ENCODE results near the gene DGLUCY.
"Not testable (repeated sequence)": the region's sequence is repeated elsewhere in the genome, so short reads cannot be mapped to it uniquely, and the experiment has no call there.

The DGLUCY gene

DNA sequence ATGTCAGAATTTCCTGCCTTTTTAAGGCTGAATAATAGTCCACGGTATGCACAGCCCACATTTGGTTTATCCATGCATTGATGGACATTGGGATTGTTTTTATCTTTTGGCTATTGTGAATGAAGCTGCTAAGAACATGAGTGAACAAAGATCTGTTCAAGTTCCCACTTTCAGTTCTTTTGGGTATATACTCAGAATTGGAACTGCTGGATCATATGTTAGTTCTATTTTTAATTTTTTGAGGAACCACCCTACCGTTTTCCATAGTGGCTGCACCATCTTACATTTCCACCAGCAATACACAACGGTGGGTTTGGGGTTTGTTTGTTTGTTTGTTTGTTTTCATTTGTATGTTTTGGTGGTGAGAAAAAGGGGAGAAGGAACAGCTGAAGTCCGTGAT is 124.2 kb downstream of the DGLUCY start:
- DNase-seq (ENCODE audit: low read depth): no peak

DNA sequence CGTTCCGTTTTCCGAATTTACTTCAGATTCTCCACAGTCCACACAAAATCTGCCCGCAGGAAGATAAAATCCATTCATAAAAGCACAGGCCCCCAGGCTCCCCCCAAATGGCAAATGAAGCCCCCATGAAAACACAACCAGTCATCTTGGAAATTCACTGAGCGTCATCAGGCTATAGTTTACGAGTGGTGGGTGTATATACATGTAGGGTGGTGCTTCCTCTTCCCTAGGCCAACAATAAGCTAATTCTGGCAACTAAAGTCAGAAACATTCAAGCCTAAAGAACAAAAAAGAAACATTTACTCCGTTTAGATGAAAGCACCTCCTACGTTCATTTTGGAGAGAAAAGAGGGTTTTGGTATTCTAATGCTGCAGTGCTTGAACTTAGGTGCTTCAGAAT is 124.8 kb downstream of the DGLUCY start:
- no peak for DNase-seq (ENCODE audit: low read depth)

DNA sequence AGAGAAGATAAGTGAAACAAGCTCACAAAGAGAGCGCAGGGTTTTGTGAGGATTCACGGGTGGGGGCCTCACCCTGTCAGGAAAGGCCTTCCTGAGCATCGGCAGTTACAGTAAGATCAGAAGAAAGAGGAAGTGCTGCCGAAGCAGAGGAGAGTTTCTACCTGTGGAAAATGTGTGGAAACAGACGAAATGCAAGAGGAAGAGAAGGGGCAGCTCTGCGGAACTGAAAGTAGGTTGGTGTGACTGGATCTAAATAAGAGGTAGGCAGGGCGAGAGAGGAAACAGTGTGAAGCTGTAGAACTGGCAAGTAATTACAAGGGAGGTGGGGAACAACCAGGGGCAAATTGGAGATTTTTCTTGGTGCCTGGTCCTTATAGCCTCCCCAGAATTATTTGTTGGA is 128.0 kb downstream of the DGLUCY start:
- DNase-seq (ENCODE audit: low read depth): no peak

DNA sequence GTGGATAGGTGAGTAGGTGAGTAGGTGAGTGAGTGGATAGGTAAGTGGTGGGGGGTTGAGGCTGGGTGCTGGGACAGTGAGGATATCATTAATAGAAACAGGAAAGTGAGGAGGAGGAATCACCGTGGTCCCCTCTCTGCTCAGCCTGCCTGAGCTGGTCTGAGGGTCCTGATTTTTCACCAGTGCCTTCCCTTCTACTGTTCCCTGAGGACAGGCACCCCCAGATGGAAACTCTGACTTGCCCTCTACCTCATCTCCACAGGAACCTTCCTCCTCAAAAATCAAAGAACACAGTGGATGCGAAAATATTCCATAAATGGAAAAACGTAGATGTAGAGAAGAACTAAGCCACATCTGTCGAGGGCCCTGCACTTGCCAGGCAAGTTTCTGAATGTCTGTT is 128.8 kb downstream of the DGLUCY start:
- no peak for DNase-seq (ENCODE audit: low read depth)

DNA sequence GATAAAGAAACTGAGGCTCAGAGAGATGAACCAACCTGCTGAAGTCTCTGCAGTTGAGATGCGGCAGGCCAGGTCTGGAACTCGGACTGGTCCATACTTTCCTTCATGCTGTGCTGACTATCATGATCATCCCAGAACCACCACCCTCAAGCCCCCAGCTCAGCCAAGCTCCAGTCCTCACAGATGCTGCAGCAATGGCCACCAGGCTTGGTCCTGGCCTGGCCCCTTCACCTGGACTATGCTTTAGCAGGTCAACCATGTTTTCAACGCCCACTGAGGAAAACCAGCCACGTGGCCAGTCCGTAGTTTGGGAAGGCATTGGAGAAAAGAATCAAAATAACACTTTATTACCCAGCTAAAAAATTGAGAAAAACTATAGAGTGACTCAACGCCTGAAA is 129.2 kb downstream of the DGLUCY start:
- no peak for DNase-seq (ENCODE audit: low read depth)

DNA sequence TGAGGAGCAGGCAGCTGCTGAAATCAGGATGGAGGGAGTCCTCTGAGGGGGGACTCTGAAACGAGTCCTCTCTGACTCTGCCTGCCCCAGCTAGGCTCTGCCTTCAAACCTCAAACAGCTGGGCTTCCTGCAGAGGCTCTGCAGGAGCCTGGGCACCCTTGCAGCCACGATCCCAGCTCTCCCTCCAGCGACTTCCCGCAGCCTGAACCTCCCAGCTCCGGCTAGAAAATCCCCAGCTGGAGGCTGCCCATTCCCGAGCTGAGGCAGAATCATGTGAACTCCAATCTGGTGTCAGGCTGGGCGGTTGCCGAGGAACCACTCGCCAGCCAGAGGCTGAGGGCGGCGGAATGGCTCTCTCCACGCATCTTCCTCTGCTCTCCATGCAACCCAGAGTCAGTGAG is 130.6 kb downstream of the DGLUCY start, which contains the start of gene GPR68:
GPR68 (minus strand) TSS at position 204 of the 401 bp plus-strand sequence. CDS start 9,654 bp downstream, outside the sequence.
- DNase-seq (ENCODE audit: low read depth): no peak

DNA sequence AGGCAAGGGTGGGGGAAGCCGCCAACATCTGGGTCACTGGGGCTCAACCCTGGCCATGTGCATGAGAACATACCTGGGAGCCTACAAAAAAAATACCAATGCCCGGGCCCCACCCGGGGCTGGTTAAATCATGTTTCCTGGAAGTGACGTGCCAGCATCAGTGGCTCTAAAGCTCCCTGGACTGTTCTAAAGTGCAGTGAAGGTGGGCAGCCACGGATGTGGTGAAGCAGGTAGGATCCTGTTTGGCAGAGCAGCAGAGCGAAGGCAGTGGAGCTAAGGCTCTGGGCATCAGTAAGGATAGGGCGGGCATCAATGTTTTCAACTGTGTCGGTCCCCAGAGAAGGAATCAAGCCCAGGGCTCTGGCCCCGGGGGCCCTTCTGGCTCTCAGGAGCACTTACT is 131.2 kb downstream of the DGLUCY start:
- DNase-seq (ENCODE audit: low read depth): no peak

DNA sequence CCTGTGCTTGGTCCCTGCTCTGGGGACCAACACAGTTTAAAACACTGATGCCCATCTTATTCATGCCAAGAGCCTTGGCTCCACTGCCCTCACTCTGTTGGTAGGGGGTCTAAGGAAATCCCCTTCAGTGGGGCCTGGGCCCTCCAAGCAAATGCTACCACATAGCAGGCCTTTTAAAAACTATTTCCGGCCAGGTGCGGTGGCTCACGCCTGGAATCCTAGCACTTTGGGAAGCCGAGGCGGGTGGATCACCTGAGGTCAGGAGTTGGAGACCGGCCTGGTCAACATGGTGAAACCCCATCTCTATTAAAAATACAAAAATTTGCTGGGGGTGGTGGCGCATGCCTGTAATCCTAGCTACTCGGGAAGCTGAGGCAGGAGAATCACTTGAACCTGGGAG is 131.7 kb downstream of the DGLUCY start:
- not testable (repeated sequence) for DNase-seq (ENCODE audit: low read depth)

DNA sequence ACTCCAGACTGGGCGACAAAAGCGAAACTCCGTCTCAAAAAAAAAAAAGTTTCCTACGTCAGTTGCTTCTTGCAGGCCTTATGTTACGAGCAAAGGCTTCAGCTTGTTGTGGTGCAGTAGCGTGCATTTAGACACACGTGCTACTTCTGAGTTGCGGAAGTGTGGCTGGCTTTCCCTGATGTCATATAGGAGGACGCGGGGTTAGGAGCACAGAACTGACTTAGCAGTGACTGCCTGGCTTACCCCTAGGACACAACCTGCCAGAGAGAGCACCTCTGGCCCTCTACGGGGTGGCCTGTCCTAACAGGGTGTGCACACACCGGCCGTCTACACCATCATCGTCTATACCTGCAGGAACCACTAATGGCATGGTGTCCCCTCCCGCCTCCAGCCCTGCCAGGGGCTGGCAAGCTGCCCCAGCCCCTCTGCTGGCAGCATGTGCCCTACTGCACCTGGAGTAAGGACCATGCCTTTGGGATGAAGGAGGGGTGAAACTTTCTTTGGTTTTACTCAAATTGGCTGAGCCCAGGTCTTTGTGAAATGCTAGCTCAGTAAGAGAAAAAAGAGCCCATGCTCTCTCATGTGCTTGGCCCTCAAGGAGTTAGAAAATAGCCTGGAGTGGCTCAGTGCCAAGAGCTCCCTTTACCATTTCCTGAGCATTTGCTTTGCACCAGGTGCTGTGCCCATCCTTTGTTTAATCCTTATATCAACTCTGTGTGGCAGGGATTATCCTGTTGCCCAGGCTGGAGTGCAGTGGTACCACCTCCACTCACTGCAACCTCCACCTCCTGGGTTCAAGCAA is 132.4 kb downstream of the DGLUCY start:
- no peak for DNase-seq (ENCODE audit: low read depth)

DNA sequence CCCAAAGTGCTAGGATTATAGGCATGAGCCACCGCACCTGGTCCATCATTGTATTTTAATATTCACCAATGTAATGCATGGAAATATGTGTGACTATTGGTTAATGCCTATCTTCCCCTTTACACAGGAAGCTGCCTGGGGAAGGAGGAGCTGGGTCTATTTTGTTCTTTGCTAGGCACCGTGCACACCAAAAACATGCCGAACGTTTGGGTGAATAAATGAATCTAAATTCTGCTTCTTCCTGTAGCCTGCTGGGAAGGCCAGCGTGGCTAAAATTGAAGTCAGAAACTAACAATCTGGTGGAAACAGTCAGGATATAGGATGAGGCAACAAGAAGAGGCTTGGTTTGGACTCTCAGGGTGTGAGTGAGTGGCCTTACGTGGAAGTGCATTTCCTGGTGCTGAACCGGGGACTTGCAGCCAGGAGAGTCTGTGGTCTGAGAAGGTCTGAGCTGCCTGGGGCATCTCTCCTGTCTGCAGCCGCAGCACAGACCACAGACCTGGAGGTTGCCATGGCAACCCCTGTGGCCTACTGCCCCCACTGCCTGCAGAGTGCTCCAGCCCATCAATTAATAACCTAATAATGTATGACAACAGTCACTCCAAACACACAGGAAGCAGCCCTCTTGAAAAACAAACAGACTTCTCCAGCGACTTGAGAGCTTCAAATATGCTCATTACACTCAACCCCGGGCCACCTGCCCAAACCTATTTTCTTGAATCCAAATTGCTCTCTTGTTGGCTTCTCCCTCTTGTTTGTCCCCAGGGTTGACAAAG is 136.2 kb downstream of the DGLUCY start:
- no peak for DNase-seq (ENCODE audit: low read depth)

DNA sequence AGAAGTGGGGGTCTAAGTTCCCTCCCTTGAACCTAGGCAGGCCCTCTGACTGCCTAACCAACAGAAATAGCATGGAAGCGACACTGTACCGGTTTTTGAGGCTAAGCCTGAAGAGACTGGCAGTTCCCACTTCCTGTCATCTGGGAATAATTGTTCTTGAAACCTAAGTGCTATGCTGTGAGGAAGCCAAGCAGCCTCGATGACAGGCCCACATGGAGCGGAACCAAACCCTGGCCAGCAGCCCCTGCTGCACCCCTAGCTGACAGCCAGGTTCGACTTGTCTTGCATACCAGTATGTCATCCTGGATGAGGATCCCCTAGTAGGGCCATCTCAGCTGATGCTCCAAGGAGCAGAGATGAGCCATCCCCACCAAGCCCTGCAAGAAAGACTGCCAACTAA is 137.0 kb downstream of the DGLUCY start:
- no peak for DNase-seq (ENCODE audit: low read depth)

DNA sequence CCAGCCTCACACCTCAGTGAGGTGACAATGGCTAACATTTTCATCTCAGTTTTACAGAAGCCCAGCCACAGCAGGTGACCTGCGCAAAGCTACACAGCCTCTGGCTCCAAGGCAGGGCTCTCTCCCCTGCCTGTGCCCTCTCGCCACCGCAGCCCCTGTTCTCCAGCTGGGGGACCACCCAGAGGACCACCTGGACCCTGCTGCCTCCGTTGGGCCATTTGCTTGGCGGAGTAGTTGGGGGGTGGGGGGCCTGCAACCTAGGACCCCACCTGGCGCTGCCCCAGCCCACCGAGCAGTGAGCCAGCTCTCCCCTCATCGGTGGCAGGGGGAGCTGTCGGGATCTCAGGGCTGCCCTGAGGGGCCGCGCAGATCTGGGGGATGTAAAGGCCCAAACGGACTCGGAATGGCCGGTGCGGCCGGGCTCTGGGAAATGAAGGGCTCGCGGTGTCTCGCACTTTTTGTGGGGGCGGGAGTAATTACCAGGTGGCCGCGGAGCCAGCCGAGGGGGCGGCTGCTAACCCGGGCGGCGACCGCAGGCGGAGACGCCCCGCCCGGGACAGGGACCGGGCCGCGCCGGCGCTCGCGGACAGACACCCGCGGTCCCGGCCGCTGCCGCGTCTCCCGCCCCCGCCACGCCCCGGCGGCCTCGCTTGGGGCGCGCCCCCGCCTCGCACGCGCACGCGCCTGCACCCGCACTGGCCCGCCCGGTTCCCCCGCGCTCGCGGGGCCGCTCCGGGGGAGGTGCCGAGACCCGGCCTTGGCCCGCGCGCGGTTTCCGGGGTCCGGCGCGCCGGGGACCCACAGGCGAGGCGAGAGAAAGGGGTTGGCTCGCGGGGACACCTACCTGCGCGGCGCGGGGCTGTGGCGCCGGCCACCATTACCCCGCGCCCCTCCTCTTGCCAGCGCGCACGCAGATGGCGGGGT is 139.3 kb downstream of the DGLUCY start:
- DNase-seq (ENCODE audit: low read depth): no peak

DNA sequence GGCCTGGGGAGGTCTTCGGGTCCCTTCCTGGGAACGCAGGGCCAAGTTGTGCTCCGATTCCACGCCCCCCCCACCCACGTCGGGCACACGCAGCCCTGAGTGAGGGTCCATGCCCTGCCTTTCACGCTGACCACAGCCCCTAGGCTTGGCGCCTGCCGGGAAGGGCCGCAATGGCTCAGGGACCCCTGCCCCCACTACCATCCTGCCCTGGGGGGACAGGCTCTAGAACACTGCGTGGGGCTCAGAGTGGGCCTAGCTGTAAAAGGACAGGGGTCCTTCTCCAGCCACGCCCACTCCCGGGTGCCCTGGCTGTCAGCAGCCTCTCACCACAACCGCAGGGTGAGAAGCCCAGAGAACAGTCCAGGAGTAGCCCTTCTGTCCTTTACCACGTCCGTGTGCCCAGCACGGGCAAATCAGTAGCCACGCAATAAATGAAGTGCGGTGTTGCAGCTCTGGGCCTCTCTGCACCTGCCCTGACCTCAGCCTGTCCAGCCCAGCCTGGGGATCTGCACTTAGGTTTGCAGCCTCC is 140.0 kb downstream of the DGLUCY start:
- no peak for DNase-seq (ENCODE audit: low read depth)

DNA sequence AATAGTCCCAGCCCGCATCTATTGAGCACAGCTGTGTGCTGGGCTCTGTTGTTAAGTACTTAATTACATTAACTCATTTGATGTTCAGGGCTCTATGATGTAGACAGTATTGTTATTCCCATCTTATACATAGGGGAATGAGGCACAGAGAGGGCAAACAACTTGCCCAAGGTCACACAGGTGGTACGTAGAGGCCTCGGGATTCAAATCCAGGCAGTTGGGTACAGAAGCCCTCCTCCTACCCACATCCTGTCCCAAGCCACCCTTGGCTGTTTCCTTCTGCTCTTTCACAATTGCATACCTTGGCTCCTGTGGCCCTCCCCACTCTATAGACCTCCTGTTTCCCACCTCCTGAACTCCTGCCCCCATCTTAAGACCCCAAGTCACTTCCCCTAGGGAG is 140.6 kb downstream of the DGLUCY start:
- no peak for DNase-seq (ENCODE audit: low read depth)

DNA sequence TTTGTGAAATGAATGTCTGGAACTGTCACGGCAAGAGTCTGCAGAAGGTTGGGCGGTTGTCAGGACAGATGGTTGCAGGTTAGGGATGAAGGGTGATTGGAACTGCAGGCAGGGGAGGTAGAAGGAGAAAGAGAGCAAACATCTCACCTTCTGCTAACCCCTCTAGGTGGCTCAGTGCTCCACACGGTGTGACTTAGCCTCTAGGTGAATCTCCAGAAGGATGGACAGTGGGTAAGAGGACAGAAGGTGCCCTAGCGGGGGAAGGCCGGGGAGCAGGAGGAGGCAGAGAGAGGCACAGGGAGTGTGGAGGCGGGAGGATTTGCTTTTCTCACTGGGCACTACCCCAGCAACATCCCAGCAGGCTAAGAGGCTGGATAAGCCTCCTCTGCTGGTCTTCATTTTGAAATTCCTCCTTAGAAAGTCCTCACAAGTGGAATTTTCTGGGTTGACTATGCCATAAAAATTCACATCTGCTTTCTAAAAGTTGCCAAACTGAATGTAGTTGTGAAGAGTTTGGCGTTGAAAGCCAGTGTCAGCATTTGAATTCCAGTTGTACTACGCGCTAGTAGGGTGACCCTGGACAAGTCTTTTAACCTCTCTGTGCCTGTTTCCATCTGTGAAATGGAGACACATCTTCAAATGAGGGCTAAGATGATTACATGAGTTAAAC is 141.3 kb downstream of the DGLUCY start:
- DNase-seq (ENCODE audit: low read depth): no peak

DNA sequence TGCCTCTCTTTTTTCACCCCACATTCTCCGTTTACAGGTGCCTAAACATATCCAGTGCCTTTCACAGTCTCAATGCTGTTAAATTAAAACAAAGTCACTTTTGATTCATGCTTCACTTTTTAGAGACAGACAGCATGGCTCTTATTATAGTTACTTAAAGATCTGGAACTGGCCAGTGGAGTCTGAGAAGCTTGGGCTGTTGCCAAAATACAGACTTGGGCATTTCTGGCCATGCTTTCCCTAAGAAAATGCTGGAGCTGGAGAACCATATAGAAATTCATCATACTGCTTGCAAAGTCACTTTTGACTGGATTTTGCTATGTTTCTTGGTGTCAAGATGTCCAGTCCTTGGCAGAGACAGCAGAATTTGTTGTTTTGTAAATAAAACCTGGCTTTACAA is 142.8 kb downstream of the DGLUCY start:
- no peak for DNase-seq (ENCODE audit: low read depth)

DNA sequence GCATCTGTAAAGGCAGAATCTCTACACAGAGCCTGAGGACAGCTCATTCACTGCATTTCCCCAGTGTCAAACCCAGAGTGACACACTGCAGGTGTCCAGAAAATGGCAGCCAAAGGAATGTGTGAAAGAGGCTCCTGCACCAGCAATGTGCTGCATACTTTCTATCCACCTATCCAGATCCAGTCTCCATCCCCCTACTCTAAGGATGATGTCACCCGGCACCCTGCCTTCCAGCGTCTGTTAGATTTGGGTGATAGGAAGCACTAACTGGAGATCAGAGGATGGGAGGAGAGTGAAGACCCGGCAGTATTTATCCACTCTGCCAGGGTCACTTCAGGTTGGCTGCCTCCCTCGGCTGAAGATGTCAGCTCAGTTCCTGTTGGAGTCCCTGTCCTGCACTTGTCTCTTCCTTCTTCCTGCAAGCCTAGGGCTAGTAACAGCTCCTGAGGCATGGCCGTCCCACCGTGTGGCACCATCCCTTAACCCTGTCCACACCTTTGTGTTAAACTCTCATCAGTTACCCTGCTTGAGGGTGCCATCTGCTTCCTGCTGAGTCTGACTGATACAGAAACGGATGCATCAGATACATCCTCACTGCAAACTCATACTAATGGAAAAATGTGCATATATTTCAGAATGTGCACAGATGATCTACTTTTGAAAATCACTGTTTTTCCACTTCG is 143.6 kb downstream of the DGLUCY start:
- no peak for DNase-seq (ENCODE audit: low read depth)

DNA sequence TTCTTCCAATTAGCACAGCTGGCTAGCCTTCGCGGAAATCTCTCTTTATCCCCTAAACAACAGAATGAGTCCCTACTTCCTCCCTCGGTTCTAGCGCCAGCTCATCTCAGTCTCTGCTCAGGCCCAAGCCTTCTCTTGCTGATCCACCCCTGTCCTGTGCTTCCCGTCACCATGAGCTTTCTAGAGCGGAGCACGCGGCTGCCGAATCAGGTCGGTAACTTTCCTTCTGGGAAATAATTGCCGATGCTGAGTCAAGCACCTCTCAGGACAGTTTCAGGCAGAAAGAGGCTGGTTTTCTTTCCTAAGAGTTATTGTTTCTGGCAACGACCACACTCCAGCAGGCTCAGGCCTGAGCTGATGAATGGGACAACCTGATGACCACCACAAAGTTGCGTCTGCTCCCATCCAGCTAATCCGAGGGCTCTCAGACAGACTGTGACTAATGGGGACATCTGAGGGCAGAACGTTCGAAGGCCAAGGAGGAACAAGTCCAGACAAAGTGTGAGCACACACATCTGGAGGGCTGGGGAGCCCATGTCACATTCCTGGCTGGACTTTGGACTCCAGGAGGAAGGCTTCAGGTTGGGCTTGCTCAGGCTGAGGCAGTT is 144.2 kb downstream of the DGLUCY start:
- no peak for DNase-seq (ENCODE audit: low read depth)

DNA sequence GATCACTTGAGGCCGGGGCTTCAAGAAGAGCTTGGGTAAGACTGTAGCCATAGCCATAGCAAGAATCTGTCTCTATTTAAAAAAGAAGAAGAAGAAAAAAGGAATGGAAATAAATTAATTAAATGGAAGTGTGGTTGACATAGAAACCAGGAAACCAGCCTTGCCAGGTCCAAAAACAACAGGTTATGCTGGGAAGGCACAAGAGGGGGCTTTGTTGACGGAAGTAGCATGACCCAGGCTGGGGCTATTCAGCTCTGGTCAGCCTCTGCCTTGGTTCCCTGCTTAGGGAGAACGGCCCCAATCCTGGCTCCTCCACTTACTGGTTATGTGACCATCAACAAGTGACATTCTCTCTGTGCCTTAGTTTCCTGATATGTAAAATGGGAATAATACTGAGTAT is 145.0 kb downstream of the DGLUCY start:
- DNase-seq (ENCODE audit: low read depth): no peak

DNA sequence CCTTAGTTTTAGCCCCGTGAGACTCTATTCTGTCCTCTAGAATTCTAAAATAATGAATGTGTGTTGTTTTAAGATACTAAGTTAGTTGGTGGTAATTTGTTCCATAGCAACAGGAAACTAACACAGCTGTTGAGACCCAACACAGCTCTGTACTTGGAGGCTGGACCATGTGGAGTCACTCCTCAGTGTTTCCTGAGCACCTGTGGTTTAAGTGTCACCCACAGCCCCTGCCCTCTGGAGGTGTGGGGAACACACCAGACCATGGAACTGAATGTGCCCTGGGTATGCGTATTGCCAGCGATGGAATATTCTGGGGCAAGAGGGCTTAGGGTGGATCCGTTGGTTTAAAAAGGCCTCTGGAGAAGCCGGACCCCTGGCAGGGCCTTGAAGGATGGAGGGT is 147.2 kb downstream of the DGLUCY start:
- no peak for DNase-seq (ENCODE audit: low read depth)

All from HS-5 (cell line).